Osteoblast (primary cell): Measurements from ENCODE around the gene RETREG1. TPM values are rescaled to one million over a fixed set of nuclear protein-coding genes. Genes with fewer than 3 reads are reported as not detected.

Source experiments
- DNase-seq: peaks from one replicate; pipeline ENCODE4 v3.0.0; 2011; ENCODE audit warnings: low spot score, mixed read lengths; ENCODE audit not compliant: insufficient read length; ENCODE audit errors: missing footprints
- H2AFZ ChIP-seq: 2 replicates; pipeline ENCODE4 v1.6.0; 2011; ENCODE audit warnings: mild to moderate bottlenecking, low read length
- H3K27ac ChIP-seq: 2 replicates; pipeline ENCODE4 v1.5.1; 2011; ENCODE audit warnings: mild to moderate bottlenecking, low read depth, low read length, moderate library complexity
- H3K27me3 ChIP-seq: 2 replicates; pipeline ENCODE4 v1.6.0; 2012; ENCODE audit warnings: mild to moderate bottlenecking, control low read depth, inconsistent platforms, low read length, moderate library complexity; ENCODE audit not compliant: insufficient read depth
- H3K36me3 ChIP-seq: 2 replicates; pipeline ENCODE4 v1.5.1; 2011; ENCODE audit warnings: mild to moderate bottlenecking, low read length, control low read depth, moderate library complexity; ENCODE audit not compliant: insufficient read depth
- H3K4me1 ChIP-seq: 2 replicates; pipeline ENCODE4 v1.5.1; 2011; ENCODE audit warnings: mild to moderate bottlenecking, low read length, control low read depth, moderate library complexity; ENCODE audit not compliant: insufficient read depth
- H3K4me2 ChIP-seq: 2 replicates; pipeline ENCODE4 v1.6.0; 2011; ENCODE audit warnings: mild to moderate bottlenecking, low read length; ENCODE audit not compliant: insufficient read depth
- H3K4me3 ChIP-seq: fragments of 200-600 bp; sonication (generic); 3 replicates; pipeline ENCODE4 v1.5.1; 2012; ENCODE audit warnings: mild to moderate bottlenecking, low read length, inconsistent platforms; ENCODE audit not compliant: insufficient read depth
- H3K79me2 ChIP-seq: 2 replicates; pipeline ENCODE4 v1.6.0; 2012; ENCODE audit warnings: mild to moderate bottlenecking, low read length, control low read depth, inconsistent platforms; ENCODE audit not compliant: insufficient read depth
- H3K9me3 ChIP-seq: 2 replicates; pipeline ENCODE4 v1.5.1; 2011; ENCODE audit warnings: low read depth, low read length, control low read depth
- H4K20me1 ChIP-seq: 2 replicates; pipeline ENCODE4 v1.6.0; 2012; ENCODE audit warnings: mild to moderate bottlenecking, low read length, control low read depth; ENCODE audit not compliant: insufficient read depth
- total RNA-seq: library from RNA; depleted of rRNA; stranded (reverse); fragments of >200 nt; gene quantifications from 2 replicates; pipeline ENCODE4 v1.2.3, GENCODE V29; 2012
- TF ChIP-seq, protein P1 (sequence below): IDR thresholded peaks from 2 replicates; pipeline ENCODE4 v1.5.1; 2011; ENCODE audit warnings: mild to moderate bottlenecking, low read depth, low read length, moderate library complexity; ENCODE audit errors: extremely low read depth

RETREG1 gene
- total RNA-seq, 1 donor, result 8.3 TPM

DNA sequence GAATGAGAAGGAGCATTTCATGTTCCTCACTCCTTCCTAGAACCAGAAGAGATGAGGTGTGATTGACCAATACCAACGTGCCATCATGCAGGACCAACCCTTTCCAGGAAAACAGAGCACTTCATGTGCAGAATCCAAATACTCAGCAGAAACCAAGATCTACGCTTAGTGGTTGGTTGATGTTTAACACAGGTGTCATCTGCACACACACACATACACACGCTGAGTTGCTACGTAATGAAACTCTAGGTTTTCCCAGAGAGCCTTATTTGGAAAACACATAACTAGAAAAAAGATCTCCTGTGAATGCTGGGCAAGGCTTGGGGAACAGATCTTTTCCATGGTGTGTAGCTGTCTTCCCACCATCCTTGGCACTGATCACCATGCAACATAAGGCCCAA, 130.1 kb downstream of the RETREG1 start:
- TF ChIP-seq, protein P1, sequence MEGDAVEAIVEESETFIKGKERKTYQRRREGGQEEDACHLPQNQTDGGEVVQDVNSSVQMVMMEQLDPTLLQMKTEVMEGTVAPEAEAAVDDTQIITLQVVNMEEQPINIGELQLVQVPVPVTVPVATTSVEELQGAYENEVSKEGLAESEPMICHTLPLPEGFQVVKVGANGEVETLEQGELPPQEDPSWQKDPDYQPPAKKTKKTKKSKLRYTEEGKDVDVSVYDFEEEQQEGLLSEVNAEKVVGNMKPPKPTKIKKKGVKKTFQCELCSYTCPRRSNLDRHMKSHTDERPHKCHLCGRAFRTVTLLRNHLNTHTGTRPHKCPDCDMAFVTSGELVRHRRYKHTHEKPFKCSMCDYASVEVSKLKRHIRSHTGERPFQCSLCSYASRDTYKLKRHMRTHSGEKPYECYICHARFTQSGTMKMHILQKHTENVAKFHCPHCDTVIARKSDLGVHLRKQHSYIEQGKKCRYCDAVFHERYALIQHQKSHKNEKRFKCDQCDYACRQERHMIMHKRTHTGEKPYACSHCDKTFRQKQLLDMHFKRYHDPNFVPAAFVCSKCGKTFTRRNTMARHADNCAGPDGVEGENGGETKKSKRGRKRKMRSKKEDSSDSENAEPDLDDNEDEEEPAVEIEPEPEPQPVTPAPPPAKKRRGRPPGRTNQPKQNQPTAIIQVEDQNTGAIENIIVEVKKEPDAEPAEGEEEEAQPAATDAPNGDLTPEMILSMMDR, result no peak
- peaks cover 3% of the 10 kb centered on the region for H3K27me3 ChIP-seq
- H3K4me2 ChIP-seq, result no peak overlapping the region
- no peaks in the 10 kb centered on the region for H3K9me3 ChIP-seq
- no peak overlapping the region for H3K27ac ChIP-seq
- no peaks in the 10 kb centered on the region for H3K79me2 ChIP-seq
- no peaks in the 10 kb centered on the region for H3K36me3 ChIP-seq
- H3K4me3 ChIP-seq, result no peak overlapping the region
- no peaks in the 10 kb centered on the region for H4K20me1 ChIP-seq
- no peaks in the 10 kb centered on the region for H3K4me1 ChIP-seq
- no peak overlapping the region for H2AFZ ChIP-seq
- DNase-seq, result no peak

DNA sequence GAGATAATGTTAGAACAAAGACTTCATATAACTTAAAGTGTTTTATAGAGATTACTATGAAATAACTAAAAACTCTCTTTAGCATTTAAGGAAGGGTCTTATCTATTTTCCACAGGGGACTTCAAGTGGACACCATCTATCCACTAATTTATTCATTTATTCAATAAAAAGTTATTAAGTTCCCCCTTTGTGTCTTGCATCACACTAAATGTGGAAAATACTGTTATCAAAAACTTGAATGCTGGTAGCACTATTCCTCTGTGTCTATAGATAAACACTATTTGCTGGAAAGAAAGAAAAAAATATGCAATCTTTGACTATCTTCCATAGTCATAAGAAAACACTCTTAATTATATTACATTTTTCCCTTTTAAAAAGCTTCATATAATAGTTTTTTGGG, 131.1 kb downstream of the RETREG1 start:
- H3K27ac ChIP-seq, result no peak overlapping the region
- TF ChIP-seq, protein P1, result no peak
- no peak overlapping the region for H3K4me3 ChIP-seq
- H4K20me1 ChIP-seq, result no peaks in the 10 kb centered on the region
- H3K36me3 ChIP-seq, result no peaks in the 10 kb centered on the region
- no peak overlapping the region for H3K4me2 ChIP-seq
- H2AFZ ChIP-seq, result no peak overlapping the region
- no peaks in the 10 kb centered on the region for H3K9me3 ChIP-seq
- no peaks in the 10 kb centered on the region for H3K4me1 ChIP-seq
- DNase-seq, result no peak
- H3K27me3 ChIP-seq, result peaks cover 3% of the 10 kb centered on the region
- H3K79me2 ChIP-seq, result no peaks in the 10 kb centered on the region

DNA sequence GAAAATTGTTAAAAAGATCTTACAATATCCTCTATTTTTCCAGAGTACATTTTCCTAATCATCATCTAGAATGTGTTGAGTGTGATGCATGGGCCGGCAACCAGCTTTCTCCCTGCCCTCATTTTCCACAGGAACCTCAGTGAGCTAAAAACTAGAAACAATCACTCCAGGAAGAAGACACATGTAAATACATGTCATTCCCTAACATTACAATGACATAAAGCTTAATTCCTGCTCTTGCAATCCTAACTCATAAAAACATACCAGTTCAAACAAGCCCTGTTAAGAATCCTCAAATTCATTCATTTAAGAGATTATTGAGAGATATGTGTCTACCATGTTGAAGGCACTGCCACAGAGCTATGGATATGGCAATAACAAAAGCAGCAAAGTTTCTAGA, 132.7 kb downstream of the RETREG1 start:
- no peak overlapping the region for H3K27ac ChIP-seq
- H3K79me2 ChIP-seq, result no peaks in the 10 kb centered on the region
- no peaks in the 10 kb centered on the region for H3K4me1 ChIP-seq
- no peak overlapping the region for H3K4me3 ChIP-seq
- H2AFZ ChIP-seq, result no peak overlapping the region
- DNase-seq, result no peak
- no peaks in the 10 kb centered on the region for H3K9me3 ChIP-seq
- H3K4me2 ChIP-seq, result no peak overlapping the region
- H4K20me1 ChIP-seq, result no peaks in the 10 kb centered on the region
- peaks cover 3% of the 10 kb centered on the region for H3K27me3 ChIP-seq
- TF ChIP-seq, protein P1, result no peak
- no peaks in the 10 kb centered on the region for H3K36me3 ChIP-seq

DNA sequence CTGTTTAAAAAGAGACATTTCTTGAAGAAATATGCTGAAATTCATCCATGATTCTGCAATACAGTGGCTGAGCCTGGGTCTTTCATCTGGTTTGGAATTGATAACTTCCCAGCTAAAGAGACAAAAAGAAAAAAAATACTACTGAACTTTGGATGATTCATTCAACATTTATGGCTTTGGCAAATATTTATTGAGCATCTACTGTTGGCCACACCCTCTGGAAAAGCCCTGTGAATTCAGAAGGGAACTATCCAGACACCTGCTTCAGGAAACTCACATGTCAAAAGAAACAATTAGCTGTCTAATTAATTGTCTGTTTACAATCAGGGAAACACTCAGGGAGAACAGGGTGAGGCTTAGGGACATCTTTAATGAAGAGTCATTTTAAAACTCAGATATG, 133.4 kb downstream of the RETREG1 start:
- TF ChIP-seq, protein P1, result no peak

More for the DNA sequence above, 133.4 kb downstream of the RETREG1 start:
- no peaks in the 10 kb centered on the region for H3K36me3 ChIP-seq
- no peak for DNase-seq
- no peaks in the 10 kb centered on the region for H3K9me3 ChIP-seq
- H3K4me1 ChIP-seq, result no peaks in the 10 kb centered on the region
- H3K27ac ChIP-seq, result no peak overlapping the region
- H2AFZ ChIP-seq, result no peak overlapping the region
- peaks cover 3% of the 10 kb centered on the region for H3K27me3 ChIP-seq
- H4K20me1 ChIP-seq, result no peaks in the 10 kb centered on the region
- no peak overlapping the region for H3K4me2 ChIP-seq
- no peak overlapping the region for H3K4me3 ChIP-seq
- H3K79me2 ChIP-seq, result no peaks in the 10 kb centered on the region
